Activated CD4-positive, alpha-beta T cell treated with anti-CD3 and anti-CD28 coated beads, Interleukin-2, amount 50 U/mL, for 48 hours (primary cell): Measurements from ENCODE around the gene SLC9A3.
"Not testable (repeated sequence)": the region's sequence is repeated elsewhere in the genome, so short reads cannot be mapped to it uniquely, and the experiment has no call there.

ENCODE experiments used
- DNase-seq, 2 experiments: peaks; one replicate each; pipeline ENCODE4 v3.0.0-alpha.2; 2020

The SLC9A3 gene

DNA sequence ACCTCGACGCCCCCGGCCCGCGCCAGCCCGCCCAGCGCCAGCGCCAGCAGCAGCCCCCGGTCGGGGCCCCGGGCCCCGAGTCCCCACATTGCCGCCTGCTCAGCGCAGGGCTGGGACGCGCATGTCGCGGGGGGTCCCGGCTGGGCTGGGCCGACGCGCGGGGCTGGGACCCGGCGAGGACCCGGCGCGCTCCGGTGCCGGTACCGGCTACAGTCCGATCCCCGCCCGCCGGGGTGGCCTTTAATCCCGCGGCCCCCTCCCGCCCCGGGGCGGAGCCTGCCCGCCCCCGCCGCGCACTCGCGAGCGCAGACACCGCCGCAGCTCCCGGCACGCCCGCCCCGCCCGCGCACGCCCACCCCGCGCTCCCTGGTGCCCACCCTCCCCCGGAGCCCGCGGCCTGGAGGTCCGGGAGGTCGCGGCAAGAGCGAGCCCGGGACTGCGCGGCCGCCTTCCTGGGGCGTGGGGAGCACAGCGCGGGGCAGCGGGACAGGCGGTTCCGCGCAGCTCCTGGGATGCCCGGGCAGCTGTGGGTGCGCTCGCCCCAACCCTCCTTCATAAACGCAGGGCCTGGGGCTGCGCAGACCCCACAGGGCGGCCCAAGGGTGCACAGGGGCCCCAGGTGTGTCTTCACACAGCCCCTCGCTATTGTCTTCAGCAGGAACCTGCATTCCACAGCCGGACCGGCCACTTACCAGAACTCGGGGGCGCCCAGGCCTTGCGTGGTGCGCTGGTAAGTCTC, at the start of gene SLC9A3:
Gene SLC9A3, minus strand, starts transcription at position 216 of the 739 bp plus-strand sequence.
- DNase-seq: no peak

DNA sequence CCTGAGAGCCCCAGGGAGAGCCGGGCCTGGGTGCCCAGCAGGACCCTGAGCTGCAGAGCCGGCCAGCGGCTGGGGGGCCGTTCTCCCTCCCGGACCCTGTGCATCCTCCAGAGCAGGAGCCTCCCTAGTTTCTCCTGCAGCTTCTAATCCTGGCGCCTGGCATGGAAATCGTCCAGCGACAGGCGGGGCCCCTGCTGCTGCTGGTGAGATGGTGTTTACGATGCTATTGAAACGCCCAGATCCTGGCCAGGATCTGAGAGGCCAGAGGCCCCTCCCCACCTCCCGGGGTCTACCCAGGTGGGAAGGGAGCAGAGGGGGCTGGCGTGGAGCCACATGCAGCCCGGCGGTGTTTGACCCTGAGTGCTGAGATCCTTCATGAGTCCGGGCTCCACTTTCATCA, 49.7 kb upstream of the SLC9A3 start:
- DNase-seq: no peak

DNA sequence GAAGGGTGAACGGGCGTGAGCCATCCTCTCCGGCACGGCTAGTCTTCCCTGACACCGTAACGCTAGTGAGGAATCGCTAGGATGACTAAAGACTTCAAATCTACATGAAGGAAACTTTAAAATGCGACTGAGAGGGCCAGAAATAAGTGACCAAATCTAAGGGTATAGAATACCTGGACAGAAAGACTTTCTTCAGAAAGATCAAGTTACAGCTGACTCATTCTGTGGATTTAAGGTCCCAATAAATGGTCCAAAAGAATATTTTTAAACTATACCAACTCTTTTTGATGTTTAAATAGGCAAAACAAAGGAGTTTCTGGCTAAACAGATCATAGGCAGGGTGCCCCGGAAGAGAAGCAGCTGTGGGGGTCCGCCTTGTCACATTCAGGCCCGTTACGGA, 49.0 kb upstream of the SLC9A3 start:
- DNase-seq: no peak

DNA sequence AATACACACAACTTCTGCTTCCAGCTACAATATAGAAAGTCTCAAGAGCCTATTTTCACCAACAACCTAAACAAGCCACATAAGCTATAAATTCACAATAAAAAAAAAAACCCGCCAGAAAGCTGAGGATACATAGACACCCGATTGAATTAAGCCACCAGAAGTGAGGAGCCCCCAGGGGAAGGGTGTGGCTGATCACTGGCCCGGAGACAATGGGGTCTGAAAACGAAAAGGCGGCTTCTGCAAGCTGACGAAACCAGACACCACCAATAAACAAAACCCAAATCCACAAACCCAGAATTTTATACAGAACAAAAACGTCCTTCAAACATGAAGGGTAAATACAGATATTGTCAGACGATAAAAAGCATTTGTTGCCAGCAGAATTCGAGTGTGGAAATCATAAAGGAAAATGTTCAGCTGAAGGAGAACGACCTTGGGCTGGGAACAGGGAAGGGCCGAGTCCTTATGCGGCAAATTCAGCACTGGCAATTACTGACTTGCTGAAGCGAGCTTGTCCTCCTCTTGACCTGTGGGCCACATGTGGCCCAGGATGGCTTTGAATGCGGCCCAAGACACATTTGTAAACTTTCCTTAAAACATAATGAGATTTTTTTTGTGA, 48.3 kb upstream of the SLC9A3 start:
- DNase-seq: no peak

DNA sequence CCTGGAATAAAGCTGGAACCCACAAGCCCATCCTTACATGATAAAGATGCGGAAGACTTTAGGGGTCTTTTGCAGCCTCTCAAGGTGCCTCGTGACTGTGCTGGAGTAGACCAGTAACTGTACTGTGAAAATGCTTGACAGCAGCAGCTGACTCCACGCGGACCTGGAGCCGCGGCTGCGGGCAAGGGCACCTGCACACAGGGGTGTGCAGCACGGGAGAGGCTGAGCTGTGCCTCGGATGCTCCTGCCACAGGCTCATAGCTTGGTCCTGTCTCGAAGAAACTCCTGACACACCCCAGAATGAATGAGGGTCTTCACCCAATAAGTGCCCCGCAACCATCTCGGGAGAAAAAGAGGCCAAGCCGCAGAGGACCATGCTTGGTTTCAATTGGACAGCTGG, 47.5 kb upstream of the SLC9A3 start:
- no peak for DNase-seq

DNA sequence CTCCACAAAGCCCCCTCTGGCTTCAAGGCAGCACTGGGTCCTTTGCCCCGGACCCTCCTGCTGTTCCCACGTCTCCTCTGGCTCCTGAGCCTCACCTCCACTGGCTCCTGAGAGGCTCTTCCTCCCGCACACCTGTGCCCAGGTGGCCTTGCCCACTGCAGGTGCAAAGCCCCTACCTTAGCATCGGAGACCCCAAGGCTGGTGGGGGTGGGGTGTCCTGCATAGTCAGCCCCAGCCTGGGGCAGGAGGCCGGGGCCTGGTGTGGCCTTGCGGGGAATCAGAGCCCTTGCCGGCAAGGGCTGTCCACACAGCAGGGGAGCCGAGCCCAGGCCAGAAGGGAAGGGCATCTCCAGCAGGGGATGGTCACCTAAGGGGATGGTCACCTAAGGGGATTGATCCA, 46.6 kb upstream of the SLC9A3 start:
- DNase-seq: no peak

DNA sequence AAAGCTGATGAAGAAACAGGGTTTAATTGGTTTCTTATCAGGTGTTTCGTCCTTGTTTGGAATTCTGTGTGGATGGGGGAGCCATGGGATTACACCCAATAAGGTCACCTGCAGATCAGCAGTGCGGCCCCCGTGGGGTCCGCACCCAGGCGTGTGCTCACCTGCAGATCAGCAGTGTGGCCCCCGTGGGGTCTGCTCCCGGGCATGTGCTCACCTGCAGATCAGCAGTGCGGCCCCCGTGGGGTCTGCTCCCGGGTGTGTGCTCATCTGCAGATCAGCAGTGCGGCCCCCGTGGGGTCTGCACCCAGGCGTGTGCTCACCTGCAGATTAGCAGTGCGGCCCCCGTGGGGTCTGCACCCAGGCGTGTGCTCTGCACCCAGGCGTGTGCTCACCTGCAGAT, 46.2 kb upstream of the SLC9A3 start:
- no peak for DNase-seq

DNA sequence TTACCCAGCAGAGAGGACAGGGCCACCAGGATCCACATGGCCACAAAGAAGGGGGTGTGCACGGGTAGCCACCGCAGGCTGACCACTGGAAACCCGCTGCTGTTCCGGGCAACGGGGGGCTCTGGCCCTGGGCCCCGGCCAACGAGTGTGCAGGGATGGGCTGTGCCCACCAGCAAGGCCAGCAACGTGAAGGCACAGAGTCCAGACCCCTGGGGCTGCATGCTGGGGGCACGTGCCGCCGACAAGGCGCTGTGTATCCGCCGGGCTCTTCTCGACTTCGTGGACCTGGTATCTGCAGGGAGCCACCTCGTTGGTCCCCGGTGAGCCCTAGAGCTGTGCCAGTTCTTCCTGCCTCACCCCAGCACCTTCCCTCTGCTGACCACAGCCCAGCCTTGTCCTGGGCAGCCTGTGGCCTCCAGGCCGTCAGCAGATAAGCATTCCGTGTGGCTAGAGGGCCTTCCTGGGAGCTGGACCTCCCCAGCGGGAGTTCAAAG, 45.7 kb upstream of the SLC9A3 start:
- DNase-seq: no peak

DNA sequence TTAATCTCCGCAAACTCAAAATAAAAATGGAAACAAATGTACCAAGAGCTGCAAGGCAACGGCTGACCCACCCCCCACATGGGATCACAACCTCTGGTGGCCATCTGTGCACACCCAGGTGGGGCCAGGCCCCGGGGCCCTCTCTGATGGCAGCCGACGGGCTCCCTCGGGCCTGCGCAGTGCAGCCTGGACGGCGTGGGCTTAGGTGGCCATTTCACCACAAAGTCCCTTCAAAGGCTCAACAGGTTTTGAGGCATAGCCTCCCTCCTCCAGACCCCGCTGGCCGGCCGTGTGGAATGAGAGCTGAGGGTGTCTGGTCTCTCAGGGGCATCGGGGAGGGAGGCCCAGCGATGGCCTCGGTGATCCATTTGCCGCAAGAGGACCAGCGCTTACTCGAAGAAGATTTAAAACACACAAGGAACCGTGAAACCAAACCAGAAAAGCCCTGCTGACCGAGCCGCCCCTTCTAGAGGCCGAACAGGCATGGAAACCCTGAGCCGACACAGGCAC, 45.2 kb upstream of the SLC9A3 start:
- DNase-seq: no peak

DNA sequence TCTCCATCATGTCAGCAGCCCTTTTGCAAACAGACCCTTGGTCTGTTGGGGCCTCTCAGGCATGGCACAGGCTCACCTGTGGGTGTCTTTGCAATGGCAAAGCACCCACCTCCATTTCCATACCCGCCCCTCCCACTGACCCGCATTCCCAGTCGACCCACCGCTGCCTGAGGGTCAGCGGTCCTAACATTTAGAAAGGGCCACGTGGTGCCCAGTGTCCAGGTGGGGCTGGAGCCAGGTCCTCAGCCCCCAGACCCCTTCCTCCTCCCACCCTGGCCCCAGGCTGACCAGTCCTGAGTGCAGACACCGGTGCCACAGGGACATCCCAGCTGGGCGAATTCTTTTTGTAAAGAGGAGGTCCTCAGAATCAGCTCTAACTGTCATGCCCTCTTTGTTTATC, 44.6 kb upstream of the SLC9A3 start:
- DNase-seq: no peak

DNA sequence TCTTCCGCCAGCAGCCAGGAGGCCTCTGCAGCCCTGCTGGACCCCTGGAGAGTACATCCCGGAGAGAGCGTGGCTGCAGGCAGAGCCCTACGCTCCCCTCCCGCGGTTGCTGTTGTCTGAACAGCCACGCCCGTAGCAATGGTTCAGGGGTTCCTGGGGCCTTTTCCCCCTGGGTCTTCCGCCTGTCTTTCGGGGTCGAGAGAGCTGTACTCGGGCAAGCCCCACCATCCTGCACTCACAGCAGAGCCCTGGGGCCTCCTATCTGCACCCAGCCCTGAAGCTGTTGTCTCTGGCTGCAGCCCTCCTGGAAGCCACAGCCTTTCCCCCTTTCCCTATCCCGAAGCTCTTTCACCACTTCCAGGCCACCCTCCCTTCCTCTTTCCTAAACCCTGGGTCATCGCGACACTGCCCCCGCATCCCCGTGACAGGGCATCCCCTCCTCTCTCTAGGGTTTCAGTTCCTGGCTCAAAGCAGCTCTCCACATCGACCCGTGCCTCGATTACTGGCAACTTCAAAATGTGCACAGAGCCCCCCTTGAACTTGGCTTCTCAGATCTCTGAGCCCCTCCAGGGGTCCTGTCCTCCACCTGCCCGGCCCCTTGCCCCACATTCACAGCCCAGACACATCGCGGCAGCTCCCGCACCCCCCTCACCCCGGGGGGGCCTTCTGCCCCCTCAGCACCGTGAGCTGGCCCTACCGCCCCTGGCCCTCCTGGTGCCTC, 44.0 kb upstream of the SLC9A3 start:
- no peak for DNase-seq

DNA sequence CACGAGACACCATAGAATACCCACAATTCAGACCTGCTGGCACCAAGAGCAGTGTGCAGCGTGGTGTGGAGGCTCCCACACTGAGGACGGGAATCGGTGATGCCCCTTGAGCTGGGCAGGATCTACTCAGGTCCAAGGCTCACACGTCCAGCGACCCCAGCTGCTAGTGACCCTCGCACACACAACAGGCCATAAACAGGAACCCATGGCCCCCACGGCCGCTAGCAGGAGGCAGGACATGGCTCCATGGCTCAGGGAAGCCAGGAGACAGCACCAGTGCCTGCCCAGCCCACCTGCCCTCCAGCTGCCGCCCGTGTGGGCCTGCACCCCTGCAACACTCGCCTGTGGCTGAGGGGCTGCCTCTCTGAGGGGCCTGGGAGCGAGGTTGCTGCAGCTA, 43.4 kb upstream of the SLC9A3 start:
- no peak for DNase-seq

DNA sequence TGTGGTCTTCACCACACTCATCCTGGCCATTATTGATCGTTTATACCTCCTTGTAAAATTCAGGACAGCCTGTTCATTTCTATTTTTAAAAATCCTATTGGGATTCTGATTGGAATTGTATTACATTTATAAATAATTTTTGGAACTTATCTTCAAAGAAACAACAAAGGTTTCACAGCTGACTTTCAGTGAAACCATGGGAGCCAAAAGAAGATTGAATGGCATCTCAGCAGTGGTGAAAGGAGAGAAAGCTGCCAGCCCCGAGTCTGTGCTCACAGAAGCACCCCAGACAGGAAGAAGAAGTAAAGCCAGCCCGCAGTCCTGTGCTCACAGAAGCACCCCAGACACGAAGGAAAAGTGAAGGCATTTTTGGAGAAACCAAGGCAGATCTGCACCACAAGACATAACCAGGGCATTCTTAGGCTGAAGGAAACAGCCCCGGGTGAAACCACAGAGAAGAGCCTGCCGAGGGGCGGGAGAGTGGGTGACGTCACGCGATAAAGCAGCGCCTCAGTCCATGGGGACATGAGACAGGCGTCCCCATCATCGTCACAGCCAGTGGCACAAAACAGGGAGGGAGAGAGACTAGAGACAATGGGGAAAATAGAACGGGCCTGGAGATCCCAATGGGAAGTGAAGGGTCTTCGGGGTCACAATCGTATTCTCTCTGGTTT, 42.5 kb upstream of the SLC9A3 start:
- DNase-seq: no peak

DNA sequence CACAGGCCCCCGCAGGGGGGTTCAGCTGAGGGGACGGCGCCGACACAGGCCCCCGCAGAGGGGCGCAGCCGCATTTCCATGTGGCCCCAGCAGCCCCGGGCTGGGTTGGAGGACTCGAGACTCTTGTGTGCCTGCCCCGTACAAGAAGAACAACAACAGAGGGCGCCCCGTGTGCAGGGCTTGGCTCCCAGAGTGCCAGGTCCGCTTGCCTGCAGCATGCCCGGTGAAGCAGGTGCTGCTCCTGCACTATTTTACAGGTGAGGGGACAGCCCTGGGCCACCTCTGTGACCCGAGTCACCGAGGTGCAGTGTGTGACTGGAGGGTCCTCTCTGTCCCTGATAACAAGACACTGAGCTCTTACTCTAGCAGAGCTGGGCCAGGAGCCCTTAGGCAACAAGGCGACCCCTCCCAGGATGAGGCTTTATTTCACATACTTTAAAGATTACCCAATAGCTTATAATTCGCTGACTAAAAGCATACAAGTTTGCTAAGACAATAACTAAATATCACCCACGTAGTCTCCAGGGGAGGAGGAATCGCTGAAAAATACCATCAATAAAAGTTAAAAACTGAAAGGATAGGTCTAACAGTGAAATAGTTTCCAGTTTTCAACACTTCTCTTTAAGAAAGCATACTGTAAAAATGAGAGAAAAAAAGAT, 41.7 kb upstream of the SLC9A3 start:
- no peak for DNase-seq

DNA sequence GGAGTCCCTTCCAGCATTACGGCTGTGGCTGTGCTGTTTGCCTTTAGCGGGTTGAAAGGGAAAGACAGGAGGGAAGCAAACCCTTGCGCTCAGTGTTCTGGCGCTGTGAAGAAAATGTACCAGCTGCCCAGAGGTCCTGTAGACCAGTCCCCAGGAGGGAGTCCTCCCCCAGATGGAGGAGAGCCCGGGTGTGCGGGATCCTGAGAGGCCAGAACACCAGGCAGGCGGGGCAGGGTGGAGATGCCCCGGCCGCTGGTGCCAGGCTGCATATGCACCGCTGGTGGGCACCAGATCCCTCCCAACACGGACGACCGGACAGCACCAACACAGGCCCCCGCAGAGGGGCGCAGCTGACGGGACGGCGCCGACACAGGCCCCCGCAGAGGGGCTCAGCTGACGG, 37.2 kb upstream of the SLC9A3 start:
- no peak for DNase-seq

DNA sequence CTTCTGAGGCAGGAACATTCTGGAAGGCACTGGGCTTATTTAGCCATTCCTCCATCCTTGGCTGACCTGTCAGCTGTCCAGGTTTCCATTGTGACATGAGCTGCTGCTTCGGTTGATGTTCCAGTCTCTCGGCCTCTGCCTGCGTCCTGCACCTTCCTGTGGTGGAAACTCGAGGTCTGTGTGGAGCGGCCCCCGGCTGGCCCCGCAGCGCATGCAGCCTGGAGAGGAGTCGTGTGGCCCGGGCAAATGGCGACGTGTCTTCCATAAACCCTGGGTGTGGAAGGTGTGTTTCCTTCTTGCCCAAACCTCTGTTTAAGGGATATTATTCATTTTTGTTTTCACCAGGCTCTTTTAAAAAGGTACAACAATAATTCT, 36.5 kb upstream of the SLC9A3 start:
- no peak for DNase-seq

DNA sequence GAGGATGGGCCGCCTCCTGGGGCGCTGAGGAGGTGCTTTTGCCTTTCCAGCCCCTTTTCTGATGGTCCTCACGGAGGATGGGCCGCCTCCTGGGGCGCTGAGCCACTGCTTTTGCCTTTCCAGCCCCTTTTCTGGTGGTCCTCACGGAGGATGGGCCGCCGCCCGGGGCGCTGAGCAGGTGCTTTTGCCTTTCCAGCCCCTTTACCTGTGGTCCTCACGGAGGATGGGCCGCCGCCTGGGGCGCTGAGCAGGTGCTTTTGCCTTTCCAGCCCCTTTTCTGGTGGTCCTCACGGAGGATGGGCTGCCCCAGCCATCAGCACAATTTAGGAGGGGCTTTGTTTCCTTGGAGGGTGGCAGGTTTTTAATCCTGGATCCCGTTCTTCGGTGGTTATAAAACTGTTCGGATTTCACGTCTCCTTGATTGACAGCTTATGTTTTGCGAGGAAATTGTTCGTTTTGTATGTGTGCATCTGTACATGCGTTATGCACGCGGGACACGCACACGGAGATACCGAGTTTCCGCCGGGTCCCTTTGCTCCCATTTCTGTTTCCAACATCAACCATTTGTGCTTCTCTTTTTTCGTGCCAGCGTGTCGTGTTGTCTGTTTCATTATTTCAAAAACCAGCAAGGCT, 34.7 kb upstream of the SLC9A3 start:
- no peak for DNase-seq

DNA sequence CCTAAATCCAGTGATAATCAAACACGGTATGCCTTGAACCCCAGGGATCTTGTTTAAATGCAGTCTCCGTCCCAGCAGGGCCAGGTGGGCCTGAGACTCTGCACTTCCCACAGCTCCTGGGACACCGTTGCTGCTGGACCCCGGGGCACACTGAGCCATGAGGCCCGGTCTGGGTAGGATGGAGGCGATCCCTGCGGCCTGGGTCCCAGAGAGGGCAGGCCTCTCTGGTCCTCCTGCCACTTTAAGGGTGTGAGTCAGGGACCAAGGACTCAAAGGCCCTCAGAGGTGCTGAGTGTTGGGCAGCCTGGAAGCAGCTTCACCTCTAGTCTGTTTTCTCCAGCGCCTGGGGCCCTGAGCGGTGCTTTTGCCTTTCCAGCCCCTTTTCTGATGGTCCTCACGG, 34.1 kb upstream of the SLC9A3 start:
- DNase-seq: no peak

DNA sequence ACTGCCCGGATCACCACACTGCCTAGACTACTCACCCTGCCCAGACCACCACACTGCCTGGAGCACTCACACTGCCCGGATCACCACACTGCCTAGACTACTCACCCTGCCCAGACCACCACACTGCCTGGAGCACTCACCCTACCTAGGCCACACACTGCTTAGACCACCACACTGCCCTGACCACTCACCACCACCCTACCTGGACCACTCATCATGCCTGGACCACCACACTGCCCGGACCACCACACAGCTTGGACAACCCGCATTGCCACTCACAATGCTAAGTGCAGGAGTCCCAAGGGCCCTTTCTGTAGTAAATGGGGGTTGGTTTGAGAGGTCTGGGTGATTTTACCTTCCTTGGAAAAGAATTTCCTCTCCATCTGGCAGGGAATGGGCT, 33.7 kb upstream of the SLC9A3 start:
- DNase-seq: not testable (repeated sequence)

DNA sequence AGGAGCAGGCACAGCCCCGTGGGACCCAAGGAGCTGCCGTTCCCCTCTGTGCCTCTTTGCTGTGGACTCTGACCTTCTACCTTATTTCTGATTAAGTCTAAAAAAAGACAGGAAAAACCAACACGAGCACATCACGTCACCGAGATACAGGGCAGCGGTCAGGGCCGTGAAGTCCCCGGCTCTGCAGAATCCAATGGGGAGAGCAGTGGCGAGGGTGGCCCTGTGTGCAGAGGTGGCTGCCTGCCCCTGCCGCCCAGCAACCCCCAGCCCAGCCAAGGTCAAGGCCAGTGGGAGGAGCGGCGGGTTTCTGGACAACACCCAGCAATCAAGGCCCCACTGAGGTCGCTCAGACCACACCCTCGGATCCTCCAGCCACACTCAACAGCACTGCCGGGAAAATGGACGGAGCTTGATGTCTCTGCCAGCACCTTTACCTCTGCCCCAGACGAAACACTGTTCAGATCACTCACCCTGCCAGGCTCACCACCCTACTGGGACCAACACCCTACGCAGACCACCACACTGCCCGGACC, 32.7 kb upstream of the SLC9A3 start:
- peak in 1 of 2 experiments; percentile 2 for DNase-seq

DNA sequence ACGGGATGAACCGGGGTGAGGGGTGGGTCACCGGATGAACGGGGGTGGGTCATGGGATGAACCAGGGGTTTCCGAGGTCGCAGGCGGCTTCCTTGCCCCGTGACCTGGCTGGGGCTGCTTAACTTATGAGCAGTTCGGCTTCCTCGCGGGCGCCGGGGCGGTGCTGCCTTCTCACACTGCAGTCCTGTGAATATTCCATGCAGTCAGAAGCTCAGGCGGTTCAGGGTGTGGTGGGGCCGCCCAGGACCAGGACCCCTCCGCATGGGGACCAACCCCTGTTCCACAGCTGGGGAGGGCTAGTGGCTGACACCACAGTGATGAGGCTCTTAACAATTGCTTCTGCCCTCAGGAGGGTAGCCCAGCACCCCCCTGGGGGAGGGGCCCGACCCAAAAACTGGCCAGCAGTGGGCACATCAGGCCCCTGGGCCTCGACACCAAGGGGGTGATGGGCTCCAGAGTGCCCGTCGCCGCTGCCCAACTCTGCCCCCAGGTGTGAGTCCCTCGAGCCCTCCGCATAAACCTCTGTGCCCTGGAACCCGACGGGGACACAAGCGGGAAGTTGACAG, 30.9 kb upstream of the SLC9A3 start:
- DNase-seq: no peak
